Gastroesophageal sphincter (tissue), 3 donors: ENCODE measurements around the gene PCDHGB5.

ENCODE experiments used
- CTCF ChIP-seq, 4 experiments: fragments of 200-600 bp in 2 of 4; fragments of 450-650 bp in 2 of 4; sonication (generic) in 1 of 4; IDR thresholded peaks; one replicate each; pipeline ENCODE4 v1.5.1; 2017 to 2019; ENCODE audit warnings: antibody characterized with exemption in 4 of 4, mild to moderate bottlenecking in 2 of 4, moderate library complexity in 2 of 4
- EP300 ChIP-seq: sonication (generic); formaldehyde crosslinking; IDR thresholded peaks from one replicate; pipeline ENCODE4 v1.6.1; 2017; ENCODE audit warnings: antibody characterized with exemption, mild to moderate bottlenecking
- POLR2A ChIP-seq, 2 donors: fragments of 450-650 bp; IDR thresholded peaks; one replicate each; pipeline ENCODE4 v1.6.1; 2017; ENCODE audit warnings: antibody characterized with exemption in 2 of 2, mild to moderate bottlenecking in 2 of 2, moderate library complexity in 1 of 2
- POLR2AphosphoS5 ChIP-seq: sonication (generic); formaldehyde crosslinking; IDR thresholded peaks from one replicate; pipeline ENCODE4 v1.6.1; 2017; ENCODE audit warnings: antibody characterized with exemption

DNA sequence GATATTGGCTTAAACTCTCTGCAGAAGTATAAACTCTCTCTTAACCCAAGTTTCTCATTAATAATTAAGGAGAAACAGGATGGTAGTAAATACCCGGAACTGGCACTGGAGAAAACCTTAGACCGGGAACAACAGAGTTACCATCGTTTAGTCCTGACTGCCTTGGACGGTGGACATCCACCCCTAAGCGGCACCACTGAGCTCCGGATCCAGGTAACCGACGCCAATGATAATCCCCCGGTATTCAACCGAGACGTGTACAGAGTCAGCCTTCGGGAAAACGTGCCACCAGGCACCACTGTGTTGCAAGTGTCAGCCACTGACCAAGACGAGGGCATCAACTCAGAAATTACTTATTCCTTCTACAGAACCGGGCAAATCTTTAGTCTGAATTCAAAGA is 861 bp downstream of the PCDHGB5 start:
- TF ChIP-seq CTCF (IDR thresholded peaks at IDR 0.05) = no peak
- no peak for TF ChIP-seq POLR2AphosphoS5
- TF ChIP-seq EP300 = no peak
- TF ChIP-seq POLR2A (IDR thresholded peaks at IDR 0.05) = no peak
